HG03139 (cell line): Measurements from ENCODE around the gene LRG1.

Experiments used
- ATAC-seq: cut with Tn5 transposase; IDR thresholded peaks from one replicate; pipeline ENCODE4 v1.9.1; 2021; ENCODE audit not compliant: unreplicated experiment

The LRG1 gene

DNA sequence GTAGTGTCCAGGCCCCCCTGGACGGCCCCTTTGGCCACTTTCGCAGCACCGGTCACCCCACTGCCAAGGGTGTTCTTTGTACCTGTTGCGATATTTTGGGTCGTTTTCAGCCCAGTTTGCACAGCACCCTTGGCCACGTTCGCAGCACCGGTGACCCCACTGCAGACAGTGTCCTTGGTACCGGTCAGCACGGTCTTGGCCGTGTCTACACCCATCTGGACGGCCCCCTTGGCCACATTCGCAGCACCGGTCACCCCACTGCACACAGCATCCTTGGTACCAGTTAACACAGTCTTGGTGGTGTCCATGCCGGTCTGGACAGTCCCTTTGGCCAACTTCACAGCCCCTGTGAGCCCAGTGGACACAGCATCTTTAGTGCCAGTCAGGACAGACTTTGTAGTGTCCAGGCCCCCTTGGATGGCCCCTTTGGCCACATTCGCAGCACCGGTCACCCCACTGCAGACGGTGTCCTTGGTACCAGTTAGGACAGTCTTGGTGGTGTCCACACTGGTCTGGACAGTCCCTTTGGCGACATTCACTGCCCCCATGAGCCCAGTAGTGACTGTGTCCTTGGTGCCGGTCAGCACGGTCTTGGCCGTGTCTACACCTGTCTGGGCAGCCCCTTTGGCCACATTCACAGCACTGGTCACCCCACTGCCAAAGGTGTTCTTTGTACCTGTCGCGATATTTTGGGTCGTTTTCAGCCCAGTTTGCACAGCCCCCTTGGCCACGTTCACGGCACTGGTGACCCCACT, 28.4 kb downstream of the LRG1 start:
- ATAC-seq: no peak

GRCh38 chr19:4510435-4511255, 29.2 kb downstream of the LRG1 start:
- no peak for ATAC-seq

DNA sequence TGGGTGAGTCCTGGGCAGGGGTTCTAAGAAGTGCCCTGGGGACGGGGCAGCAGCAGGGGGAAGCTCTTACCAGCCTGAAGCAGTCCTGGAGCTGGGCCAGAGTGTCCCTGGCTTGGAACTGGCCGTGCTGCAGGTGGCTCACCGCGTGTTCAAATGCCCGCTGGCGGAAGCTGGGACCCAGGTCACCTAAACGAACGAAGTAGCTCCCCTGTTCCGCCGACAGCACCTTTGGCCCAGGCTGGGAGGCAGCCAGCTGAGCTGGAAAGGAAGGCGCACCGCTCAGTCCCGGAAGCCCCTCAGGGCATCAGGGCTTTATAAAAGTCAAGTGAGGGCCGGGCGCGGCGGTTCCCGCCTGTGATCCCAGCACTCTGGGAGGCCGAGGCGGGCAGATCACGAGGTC, 31.1 kb downstream of the LRG1 start:
- no peak for ATAC-seq

DNA sequence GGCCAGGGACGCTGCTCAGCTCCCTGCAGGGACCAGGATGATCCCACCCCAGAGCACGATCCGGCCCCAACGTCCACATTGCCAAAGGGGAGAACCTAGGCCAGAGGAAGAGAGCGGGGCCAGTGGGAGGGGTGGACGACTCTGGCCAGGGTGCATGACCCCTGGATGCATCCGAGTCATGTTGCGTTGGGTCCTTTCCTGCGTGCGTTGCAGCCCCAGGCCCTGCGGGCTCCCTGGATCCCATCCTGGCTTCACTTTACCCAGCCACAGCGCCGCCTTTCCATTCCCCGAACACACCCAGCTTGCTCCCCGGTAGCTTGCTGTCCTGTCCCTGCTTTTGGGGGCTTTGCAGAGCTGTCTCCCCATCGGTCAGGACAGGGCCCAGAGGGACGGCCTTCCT, 32.0 kb downstream of the LRG1 start:
- no peak for ATAC-seq

DNA sequence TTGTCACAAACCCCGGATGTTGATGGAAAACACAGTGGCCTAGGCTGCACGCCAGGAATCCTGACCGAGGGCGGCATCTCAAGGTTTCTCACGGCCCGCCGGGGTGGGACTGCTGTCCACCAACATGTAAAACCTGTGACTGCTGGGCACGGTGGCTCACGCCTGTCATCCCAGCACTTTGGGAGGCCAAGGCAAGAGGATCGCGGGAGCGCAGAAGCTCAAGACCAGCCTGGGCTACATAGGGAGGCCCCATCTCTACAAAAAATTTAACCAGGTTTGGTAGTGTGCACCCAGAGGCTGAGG, 32.7 kb downstream of the LRG1 start:
- ATAC-seq: no peak

DNA sequence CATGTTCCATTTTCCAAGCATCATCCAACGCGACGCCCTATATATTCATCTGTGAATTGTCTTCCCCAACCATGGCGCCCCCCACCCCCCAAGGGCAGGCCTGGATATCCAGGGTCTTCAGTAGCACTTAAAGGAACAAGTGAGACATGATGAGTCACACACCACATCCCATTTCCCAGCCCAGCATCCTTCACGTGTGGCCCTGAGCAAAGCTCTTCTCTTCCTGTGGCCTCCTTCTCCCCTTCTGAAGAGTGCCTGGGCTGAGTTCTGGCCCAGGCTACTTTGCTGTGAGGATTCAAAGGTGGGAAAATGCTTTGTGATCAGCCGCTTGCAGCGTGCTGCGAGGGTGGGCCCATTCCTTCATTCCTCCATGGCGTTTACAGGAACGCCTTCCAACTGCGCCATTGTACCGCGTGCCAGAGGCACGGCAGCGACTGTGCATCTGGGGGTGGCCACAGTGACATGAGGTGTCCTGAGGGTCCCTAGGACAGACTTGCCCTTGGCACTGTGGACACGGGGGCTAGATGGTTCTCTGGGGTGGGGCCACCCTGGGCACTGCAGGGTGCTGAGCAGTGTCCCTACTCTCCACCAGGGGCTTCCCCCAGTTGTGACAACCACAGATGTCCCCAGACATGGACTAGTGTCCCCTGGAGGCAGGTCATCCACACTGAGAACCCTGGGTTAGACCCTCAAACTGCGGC, 33.2 kb downstream of the LRG1 start:
- no peak for ATAC-seq

GRCh38 chr19:4505570-4506448, 34.0 kb downstream of the LRG1 start:
- ATAC-seq: no peak

DNA sequence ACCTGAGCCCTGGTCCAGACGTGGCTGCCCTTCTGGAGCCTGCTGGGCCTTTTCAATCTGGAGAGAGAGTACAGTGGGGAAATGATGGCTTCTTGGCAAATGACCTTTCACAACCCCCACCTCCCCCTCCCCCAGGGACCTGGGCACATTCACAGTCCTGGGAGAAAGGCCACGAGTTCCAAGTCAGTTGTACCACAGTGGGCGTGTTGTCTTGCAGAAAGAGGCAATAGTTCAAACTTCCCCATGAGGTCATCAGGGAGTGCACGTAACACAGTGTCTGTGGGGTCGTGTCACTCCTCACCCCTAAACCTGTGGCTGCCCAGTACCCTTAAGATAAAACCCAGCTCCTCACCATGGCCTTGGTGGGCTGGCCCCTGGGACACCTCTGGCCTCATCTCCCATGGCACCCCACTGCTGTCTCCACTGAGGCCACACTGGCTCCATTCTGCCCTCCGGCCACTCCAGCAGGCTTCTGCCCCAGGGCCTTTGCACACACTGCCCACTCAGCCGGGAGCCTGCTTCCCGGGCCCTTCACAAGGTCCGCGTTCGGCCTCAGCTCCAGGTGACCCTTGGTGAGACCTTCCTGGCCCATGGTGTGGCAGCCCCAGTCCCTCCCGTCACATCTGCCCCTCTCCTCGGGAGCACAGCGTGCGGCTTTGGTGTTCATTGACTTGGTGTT, 34.8 kb downstream of the LRG1 start:
- ATAC-seq: no peak

- no peak for ATAC-seq
These were observed 35.5 kb downstream of the LRG1 start for GRCh38 chr19:4504297-4504701.

GRCh38 chr19:4503825-4504170, 36.0 kb downstream of the LRG1 start:
- no peak for ATAC-seq

DNA sequence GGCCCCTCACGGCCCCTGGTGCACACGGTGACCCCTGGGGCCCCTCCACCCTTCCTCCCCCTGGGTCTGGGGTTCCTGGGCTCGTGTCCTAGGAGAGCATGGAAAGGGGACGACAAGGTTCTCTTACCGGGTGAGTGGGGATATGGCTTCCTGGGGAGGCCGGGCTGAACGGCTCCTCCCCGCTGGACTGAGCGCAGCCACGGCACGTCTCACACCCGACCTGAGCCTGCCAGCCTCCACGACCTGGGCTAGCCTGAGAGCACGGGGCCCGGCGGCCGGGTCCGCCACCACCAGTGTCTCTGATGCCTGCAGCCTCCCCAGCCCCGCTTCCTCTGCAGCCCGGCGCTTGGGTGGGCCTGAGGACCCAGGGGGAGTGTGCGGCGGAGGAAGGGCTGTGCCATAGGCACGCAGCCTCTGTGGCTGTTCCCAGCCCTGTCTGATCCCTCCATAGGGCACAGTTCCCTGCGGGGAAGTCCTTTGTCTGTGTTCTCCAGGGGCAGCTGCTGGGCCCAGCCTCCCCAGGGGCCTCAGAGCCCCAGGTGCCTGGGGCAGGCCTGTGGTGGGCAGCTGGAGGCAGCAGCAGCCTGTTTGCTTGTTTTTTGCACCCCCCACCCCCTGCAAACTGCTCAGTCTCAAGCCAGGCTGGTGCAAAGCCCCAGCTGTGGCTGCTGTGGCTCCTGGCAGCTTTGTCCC, 36.6 kb downstream of the LRG1 start:
- ATAC-seq: no peak

- ATAC-seq: no peak
These were observed 37.3 kb downstream of the LRG1 start for GRCh38 chr19:4502282-4503131.

DNA sequence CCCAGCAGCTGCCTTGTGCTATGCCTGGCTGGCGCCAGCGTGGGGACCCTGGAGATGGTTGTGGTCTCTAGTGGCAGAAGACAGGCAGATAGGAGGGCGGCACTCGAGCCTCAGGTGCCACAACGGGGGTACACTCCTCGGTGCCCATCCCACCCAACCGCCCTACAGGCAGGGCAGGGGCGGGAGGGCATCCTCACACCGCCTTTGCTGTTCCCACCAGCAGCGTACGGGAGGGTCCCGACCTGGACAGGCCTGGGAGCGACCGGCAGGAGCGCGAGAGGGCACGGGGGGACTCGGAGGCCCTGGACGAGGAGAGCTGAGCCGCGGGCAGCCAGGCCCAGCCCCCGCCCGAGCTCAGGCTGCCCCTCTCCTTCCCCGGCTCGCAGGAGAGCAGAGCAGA, 38.1 kb downstream of the LRG1 start:
- no peak for ATAC-seq

GRCh38 chr19:4500841-4501591, 38.8 kb downstream of the LRG1 start:
- no peak for ATAC-seq

DNA sequence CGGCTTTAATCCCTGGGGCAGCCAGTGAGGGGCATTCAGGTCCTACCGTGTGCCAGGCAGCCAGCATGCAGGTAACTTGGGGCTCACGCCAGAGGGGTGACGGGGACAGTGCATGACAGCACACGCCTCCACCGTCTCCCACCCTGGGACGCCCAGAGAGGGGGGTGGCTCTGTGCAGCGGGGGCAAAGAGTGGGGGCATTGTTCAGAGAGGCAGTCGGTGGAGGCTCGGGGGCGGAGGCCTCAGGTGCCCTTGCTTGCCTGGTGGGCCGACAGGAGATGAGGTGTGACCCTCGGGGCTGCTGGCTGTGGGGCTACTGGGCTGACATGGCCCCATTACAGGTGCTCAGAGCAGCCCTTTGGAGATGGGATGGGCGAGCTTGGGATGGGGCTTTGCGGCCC, 40.0 kb downstream of the LRG1 start:
- no peak for ATAC-seq

DNA sequence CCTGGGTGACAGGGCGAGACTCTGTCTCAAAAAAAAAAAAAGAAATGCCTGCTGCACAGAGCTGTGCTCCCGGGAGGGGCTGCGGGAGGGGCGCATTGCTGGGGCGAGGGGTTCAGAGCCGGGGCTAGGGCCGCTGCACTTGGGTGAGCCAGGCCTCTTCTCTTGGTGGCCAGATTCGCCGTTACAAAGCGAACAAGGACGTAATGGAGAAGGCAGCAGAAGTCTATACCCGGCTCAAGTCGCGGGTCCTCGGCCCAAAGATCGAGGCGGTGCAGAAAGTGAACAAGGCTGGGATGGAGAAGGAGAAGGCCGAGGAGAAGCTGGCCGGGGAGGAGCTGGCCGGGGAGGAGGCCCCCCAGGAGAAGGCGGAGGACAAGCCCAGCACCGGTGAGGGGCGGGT, 40.5 kb downstream of the LRG1 start:
- ATAC-seq: no peak

DNA sequence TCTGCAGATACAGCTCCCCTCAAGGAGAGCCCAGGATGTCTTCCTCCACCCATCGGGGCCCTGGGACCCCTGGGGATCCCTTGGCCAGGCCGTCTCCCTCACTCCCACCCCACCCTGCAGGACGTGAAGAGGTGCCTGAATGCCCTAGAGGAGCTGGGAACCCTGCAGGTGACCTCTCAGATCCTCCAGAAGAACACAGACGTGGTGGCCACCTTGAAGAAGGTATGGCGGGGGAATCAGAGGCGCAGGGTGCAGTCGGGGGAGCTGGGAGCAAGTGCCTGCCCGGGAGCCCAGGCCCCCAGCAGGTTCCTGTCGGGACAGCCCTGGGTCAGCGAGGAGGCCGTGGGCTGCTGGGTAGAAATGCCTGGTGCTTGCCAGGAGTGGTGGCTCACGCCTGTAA, 41.1 kb downstream of the LRG1 start:
- no peak for ATAC-seq

- no peak for ATAC-seq
These were observed 42.0 kb downstream of the LRG1 start for GRCh38 chr19:4497770-4498389.
